RKO (cell line): ENCODE measurements around the gene SDK1.
A peak's percentile ranks its signal among the peaks of the same experiment; 100 is the strongest.

Source experiments
- DNase-seq: peaks from one replicate; pipeline ENCODE4 v3.0.0-alpha.2; 2016; ENCODE audit warnings: low spot score

SDK1 gene

GRCh38 chr7:3991731-3992231, 690.7 kb downstream of the SDK1 start:
- no peak for DNase-seq

DNA sequence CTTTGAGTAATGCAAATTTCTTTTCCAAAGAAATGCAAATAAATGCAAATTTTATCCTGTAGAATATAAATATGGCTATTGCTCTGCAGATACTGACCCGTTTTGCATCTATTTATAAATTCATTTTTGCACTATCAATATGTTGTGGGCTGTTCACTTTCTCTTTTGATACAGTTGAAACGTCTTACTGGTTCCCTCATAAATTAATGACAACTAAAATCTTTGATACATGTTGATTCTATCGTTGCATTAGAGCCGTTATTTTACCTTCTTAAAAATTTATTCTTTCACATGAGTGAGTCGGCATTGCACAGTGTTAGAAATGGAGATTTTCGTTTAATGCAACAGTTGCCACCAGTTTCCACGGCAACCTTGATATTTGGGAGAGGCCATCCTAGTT, 691.8 kb downstream of the SDK1 start:
- DNase-seq = no peak

DNA sequence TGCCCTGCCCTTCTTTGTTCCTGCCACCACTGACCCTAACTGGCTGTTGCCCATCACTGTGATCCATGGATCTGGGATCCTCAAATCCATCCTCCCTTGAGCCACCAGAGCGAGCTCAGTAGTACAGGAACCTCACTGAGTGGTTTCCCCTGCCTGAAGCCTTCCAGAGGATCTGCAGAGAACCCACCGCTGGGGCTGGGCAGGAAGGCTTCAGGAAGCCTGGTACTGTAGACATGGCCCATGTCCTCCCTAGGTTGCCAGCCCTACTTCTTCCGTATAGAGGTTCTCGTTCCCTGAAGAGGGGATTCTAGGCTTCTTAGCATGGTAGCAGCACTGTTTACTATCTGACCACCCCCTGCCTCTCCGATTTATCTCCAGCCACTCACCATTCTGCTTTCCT, 693.7 kb downstream of the SDK1 start:
- no peak for DNase-seq

GRCh38 chr7:3995187-3995586, 694.1 kb downstream of the SDK1 start:
- DNase-seq = peak; percentile 4

DNA sequence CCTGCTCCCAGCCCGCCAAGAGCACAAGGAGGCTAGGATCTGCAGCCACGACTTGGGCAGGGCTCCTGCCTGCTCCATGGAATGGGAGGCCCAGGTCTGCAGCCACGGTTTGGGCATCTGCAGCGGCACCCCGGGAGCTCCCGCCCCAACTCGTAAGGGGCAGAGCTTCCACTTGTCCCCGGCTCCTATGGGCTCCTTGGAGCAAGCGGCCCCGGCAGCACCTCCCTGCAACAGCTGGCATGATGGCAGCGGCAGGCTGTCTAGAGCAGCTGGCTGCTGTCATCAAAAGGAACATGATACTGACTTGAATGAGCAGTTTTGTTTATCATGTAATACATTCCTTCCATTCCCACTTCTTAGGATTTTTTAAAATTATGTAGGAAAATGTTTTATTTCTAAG, 697.0 kb downstream of the SDK1 start:
- DNase-seq = no peak

DNA sequence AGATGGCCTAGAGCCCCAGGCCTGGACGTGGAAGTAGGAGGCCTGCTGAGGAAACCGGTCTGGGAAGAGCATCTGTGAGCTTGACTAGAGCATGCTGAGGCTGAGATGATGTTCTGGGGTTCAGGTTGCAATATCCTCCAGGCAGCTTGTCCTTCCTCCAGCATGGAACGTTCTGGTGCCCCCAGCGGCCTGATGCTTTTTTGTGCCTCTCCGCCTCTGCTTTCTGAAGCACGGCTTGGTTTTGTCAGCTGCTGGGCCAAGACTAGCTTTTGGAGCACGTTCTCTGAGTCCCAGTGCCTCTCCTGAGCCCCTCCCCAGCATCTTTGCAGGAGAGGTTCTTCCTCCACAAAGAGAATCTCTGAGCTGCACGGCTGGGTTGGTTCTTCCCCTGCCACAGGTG, 699.1 kb downstream of the SDK1 start:
- no peak for DNase-seq

DNA sequence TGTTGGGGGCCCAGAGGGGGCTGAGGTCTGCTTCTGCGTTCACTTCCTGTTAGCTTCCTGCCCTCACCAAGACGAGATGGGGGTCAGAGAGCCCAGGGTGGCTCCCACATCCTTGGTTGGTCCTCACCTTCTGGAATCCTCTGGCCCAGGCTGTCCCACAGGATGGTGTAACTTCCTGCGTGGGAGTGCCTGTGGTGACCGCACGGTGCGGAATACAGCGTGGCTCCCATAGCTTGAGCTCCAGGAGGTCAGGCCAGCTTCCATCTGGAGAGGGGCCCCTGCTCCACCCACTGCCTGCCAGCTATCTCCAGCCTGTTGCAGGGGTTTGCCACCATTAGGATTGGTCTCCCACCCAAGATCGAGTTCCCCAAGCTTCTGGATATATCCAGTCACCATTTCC, 699.9 kb downstream of the SDK1 start:
- DNase-seq = no peak

DNA sequence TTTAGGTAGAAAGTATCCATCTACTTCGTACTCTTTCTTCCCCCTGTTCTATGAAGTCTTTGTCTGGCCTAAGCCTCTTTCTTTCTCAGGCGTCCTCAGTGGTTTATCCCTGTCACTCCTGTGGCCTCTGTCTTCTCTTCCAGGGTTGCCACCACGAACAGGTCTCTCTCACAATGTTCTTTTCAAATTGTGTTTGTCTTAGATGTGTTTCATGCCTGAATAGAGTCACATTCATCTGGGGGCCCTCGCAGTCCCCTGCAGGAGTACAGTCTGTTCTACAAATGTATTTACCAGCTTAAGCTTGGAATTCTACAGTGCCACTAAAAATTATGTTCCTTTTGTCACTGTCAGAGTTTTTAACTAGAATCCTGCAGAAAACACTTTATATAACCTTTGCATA, 700.7 kb downstream of the SDK1 start:
- DNase-seq = no peak

- DNase-seq = no peak
Measured at GRCh38 chr7:4003503-4003902, 702.5 kb downstream of the SDK1 start.

DNA sequence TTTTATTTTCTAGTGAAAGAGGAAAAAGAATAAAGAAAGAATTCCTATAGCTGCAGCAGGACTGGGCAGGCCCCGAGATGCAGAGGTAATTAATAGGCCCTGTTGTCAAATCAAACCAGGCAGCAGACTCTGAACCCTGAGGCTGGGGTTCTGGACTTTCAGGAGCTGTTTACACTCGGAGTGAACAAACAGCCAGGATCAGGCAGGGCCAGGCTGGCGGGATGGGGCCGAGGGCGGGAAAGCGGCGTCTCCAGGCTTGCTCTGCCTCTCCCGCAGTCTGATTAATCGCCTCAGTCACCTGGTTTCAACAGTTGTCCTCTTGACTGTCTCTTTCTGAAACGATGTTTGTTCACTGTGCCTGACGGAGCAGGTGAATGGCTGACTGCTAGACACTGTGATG, 705.6 kb downstream of the SDK1 start:
- DNase-seq = no peak

- no peak for DNase-seq
Measured at GRCh38 chr7:4009211-4010060, 708.4 kb downstream of the SDK1 start.

GRCh38 chr7:4010061-4010605, 709.1 kb downstream of the SDK1 start:
- DNase-seq = no peak

DNA sequence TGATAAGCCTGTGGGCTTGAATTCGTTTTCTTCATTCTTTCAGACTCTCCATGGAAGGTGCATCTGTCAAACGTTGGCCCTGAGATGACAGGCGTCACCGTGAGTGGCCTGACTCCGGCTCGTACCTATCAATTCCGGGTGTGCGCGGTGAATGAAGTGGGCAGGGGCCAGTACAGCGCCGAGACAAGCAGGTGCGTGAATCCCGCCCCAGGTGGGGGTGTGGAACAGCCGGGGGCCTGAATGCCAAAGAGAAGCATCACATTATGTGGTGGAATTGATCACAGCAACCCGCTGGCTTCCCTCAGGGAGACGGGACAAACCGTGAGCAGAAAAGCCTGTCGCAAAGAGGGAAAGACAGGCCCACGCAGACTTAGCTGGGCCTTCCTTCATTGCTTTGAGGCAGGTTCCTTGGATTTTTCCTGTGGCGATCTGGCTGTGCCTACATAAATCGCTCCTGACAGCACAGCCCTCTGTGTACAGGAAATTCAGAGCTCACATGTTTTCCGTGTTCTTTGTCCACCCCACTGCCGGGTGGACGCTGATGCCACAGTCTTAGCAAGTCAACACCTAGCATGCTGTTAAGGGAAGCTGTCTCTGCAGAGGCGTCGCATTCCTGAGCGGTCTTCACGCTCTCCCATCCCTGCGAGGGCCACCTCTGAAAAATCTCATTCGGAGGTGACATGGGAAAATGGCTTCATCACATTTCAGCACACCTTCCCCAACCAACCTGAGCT, 710.0 kb downstream of the SDK1 start:
- no peak for DNase-seq

DNA sequence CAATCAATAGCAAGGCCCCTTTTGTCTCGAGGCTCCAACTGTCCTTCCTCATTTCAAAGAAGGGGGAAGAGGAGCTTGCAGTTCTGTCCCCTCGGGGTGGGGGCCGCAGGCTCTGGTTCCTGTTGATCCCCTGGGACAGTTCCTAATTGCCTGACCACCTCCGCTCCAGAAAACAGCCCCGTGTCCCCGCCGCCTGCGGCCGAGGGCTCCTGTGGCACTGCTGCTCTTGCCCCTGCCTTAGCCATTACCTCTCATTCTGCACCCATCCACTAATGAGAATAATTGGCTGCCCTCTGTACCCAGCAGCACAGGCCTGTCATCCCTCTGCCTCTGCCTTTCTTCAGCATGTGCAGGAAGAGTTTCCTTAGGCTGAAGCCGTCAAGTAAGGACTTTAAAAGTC, 712.7 kb downstream of the SDK1 start:
- DNase-seq = no peak

DNA sequence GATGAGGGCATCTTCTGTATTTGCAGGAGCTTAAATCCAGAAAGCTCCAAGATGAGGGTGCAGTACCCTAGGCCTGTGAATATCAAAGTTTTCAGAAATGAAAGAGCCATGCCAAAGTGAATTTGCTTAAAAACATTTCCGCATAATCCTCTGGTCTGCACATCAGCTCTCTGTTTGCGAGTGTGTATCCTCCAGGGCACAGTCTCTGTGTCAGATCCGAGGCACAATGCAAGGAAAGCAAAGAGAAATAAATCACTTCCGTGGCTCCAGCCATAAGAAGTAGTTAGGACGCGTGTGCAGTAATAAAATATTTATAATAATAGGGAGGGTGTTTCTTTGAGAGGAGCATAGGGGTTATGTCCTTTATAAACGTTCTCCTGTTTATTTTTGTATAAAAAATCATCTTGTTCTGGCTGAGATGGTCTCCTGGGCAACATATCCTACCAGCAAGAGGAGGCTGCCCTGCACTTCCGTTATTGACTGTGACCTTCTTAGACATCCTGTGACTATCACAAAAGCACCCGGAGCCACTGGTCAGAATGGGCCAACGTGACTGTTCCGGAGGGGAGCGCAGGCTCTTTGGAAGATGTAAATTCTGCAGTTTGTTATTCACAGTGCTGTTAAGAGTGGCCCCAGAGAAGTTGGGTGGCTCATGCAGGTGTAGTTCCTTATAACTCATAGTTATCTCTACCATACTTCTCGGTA, 713.4 kb downstream of the SDK1 start:
- DNase-seq = no peak

GRCh38 chr7:4015371-4015770, 714.3 kb downstream of the SDK1 start:
- DNase-seq = no peak

- DNase-seq = no peak
Measured at GRCh38 chr7:4015996-4016395, 714.9 kb downstream of the SDK1 start.

- DNase-seq = no peak
Measured at GRCh38 chr7:4017081-4017480, 716.0 kb downstream of the SDK1 start.

DNA sequence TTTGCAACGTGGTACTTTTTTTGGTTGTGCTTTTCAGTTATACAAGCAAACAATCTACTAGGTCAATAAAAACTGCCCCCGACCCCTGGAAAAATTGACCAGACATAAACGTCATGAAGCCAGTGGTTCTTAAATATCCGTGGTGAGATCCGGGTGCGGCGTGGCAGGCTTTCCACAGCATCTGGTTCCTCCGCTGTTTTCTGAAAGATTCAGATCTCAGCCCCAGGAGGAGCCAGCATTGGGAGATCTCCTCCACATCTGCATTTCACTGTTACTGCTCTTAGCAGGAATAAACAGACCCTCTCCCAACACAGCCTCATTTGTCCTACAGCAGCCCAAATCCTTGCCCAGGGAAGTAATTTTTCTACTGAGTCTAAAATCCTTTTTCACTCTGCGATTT, 716.7 kb downstream of the SDK1 start:
- no peak for DNase-seq

- DNase-seq = no peak
Measured at GRCh38 chr7:4018601-4019316, 717.7 kb downstream of the SDK1 start.

GRCh38 chr7:4020086-4020485, 719.0 kb downstream of the SDK1 start:
- no peak for DNase-seq

DNA sequence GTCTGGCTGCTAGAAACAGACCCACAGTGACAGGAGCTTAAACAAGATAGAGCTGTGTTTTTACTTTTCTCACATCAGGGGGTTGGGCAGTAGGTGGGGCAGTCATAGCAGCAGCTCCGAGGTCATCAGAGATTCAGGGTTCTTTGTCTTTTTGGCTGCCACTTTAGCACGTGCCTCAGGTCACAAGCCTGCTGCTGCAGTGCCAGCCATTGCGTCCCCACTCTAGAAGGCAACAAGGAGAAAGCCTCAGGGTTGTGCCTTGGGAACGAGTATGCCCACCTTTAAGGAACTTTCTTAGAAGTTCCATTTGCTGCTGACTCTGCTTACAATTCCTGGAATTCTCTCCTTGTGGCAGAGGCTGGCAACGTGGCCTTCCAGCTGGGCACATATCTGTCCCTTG, 720.4 kb downstream of the SDK1 start:
- no peak for DNase-seq
